ENCODE data around the gene CATSPER1. TPM values are rescaled to one million over a fixed set of nuclear protein-coding genes. Genes with fewer than 3 reads are reported as not detected.
"Not testable (repeated sequence)": the region's sequence is repeated elsewhere in the genome, so short reads cannot be mapped to it uniquely, and the experiment has no call there.

Gene CATSPER1
- total RNA-seq, 1 experiment from 2014 or later = 0.61 TPM

DNA sequence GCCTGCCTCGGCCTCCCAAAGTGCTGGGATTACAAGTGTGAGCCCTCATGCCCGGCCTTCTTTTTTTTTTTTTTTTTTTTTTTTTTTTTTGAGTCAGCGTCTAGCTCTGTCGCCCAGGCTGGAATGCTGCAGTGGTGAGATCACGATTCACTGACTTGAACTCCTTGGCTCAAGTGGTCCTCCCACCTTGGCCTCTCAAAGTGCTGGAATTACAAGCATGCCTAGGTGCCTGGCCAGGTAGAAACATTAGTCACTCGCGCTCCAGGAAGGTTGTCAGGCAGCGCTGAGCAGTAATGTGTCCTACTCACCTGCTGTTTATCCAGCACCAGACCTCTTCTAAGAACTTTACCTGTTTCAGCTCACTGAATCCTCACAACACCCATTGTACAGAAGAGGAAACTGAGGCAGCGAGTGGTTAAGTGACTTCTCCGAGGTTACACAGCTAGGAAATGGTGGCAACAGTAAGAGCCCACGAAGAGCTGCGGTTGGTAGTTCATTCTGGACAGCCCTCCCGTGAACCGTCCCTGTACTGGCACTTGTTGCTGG lies 15.0 kb downstream of the CATSPER1 start:
- DNase-seq (ENCODE audit: unreplicated experiment) = peak; percentile 86

GRCh38 chr11:66010036-66010435 lies 16.2 kb downstream of the CATSPER1 start:
- CTCF ChIA-PET = interaction anchor here (3.5 kb wide), 1 partner anchor 12 kb away, joined by 31 read pairs; no protein-coding TSS in a partner anchor
- intact Hi-C loops (cut with micrococcal nuclease); H3K4me3 Mint-ChIP-seq (ENCODE audit: unreplicated experiment); DNase-seq (ENCODE audit: unreplicated experiment); H3K27me3 Mint-ChIP-seq (ENCODE audit: insufficient read depth, unreplicated experiment); H3K9me3 Mint-ChIP-seq (ENCODE audit: unreplicated experiment); H3K27ac Mint-ChIP-seq (ENCODE audit: low read depth, unreplicated experiment); BruUV-seq (replicated peaks): not testable (repeated sequence)
- H3K36me3 Mint-ChIP-seq (ENCODE audit: insufficient read depth, unreplicated experiment) = peaks cover 11% of the 10 kb centered on the region
- POLR2A ChIA-PET = interaction anchor here (0.6 to 2.4 kb wide), 3 partner anchors 31 to 42 kb away, joined by 3 to 16 read pairs (median 3); partner anchors contain the start of gene SF3B2
- peaks cover 14% of the 10 kb centered on the region for H3K4me1 Mint-ChIP-seq (ENCODE audit: insufficient read depth, unreplicated experiment)

More for the DNA sequence above, 15.0 kb downstream of the CATSPER1 start:
- intact Hi-C loops (cut with micrococcal nuclease) = no loop called here
- no peak overlapping the region for H3K4me3 Mint-ChIP-seq (ENCODE audit: unreplicated experiment)
- H3K27me3 Mint-ChIP-seq (ENCODE audit: insufficient read depth, unreplicated experiment) = no peaks in the 10 kb centered on the region
- ChIA-PET POLR2A (interaction anchor here (0.6 to 2.9 kb wide), 4 partner anchors 9 to 211 kb away, joined by 3 to 10 read pairs (median 4); partner anchors contain the start of genes BANF1 and EIF1AD), CTCF (interaction anchor here (0.7 to 1.6 kb wide), 7 partner anchors 9 to 189 kb away, joined by 3 to 12 read pairs (median 4); no protein-coding TSS in a partner anchor)
- peaks cover 20% of the 10 kb centered on the region for H3K4me1 Mint-ChIP-seq (ENCODE audit: insufficient read depth, unreplicated experiment)
- H3K27ac Mint-ChIP-seq (ENCODE audit: low read depth, unreplicated experiment) = peak overlapping the region; percentile 9
- no TSS peak for BruUV-seq (replicated peaks)
- H3K36me3 Mint-ChIP-seq (ENCODE audit: insufficient read depth, unreplicated experiment) = no peaks in the 10 kb centered on the region
- TF ChIP-seq CTCF (IDR thresholded peaks at IDR 0.05; ENCODE audit: unreplicated experiment) = no peak
- H3K9me3 Mint-ChIP-seq (ENCODE audit: unreplicated experiment) = no peaks in the 10 kb centered on the region

- Mint-ChIP-seq H3K4me3 (ENCODE audit: unreplicated experiment) (peak overlapping the region; percentile 35), H3K9me3 (ENCODE audit: unreplicated experiment) (no peaks in the 10 kb centered on the region), H3K27ac (ENCODE audit: low read depth, unreplicated experiment) (no peak overlapping the region), H3K36me3 (ENCODE audit: insufficient read depth, unreplicated experiment) (peaks cover 25% of the 10 kb centered on the region), H3K4me1 (ENCODE audit: insufficient read depth, unreplicated experiment) (peaks cover 8% of the 10 kb centered on the region), H3K27me3 (ENCODE audit: insufficient read depth, unreplicated experiment) (no peaks in the 10 kb centered on the region)
- intact Hi-C loops (cut with micrococcal nuclease) = loop anchor here (10.0 kb wide), 1 partner anchor 46 kb away; the partner anchor contains the start of gene SF3B2
- peak; percentile 49 for DNase-seq (ENCODE audit: unreplicated experiment)
- CTCF ChIA-PET = interaction anchor here (0.6 to 3.5 kb wide), 8 partner anchors 14 to 696 kb away, joined by 3 to 31 read pairs (median 4); no protein-coding TSS in a partner anchor
- no TSS peak for BruUV-seq (replicated peaks)
- POLR2A ChIA-PET = interaction anchor here (0.6 to 2.4 kb wide), 8 partner anchors 8 to 413 kb away, joined by 3 to 16 read pairs (median 4); partner anchors contain the start of genes CCDC85B and SF3B2
- TF ChIP-seq CTCF (IDR thresholded peaks at IDR 0.05; ENCODE audit: unreplicated experiment) = no peak
These were observed 17.7 kb downstream of the CATSPER1 start for GRCh38 chr11:66008468-66009101.

DNA sequence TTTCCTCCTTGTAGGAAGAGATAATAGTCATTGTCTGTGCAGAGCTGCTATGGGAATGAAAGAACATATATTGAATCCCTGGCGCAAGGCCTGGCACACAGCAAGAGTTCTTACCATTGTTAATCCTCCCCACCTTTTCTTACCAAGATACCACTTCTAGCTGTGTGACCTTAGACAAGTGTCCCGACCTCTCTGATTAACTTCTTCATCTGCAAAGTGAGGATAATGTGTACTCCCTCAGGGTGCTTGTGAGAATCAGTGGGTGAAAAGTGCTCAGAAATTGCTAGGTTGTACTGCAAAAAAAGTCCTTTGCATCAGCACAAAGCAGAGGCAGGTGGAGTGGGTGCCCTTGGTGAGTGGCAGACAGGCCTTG lies 18.2 kb downstream of the CATSPER1 start:
- Mint-ChIP-seq H3K9me3 (ENCODE audit: unreplicated experiment) (no peaks in the 10 kb centered on the region), H3K4me3 (ENCODE audit: unreplicated experiment) (no peak overlapping the region), H3K36me3 (ENCODE audit: insufficient read depth, unreplicated experiment) (peaks cover 30% of the 10 kb centered on the region), H3K27me3 (ENCODE audit: insufficient read depth, unreplicated experiment) (no peaks in the 10 kb centered on the region), H3K27ac (ENCODE audit: low read depth, unreplicated experiment) (no peak overlapping the region), H3K4me1 (ENCODE audit: insufficient read depth, unreplicated experiment) (peaks cover 8% of the 10 kb centered on the region)
- POLR2A ChIA-PET = interaction anchor here (0.6 to 2.4 kb wide), 6 partner anchors 14 to 212 kb away, joined by 3 to 16 read pairs (median 4); partner anchors contain the start of genes CCDC85B and SF3B2
- BruUV-seq (replicated peaks) = no TSS peak
- TF ChIP-seq CTCF (IDR thresholded peaks at IDR 0.05; ENCODE audit: unreplicated experiment) = no peak
- CTCF ChIA-PET = interaction anchor here (0.6 to 3.5 kb wide), 8 partner anchors 14 to 366 kb away, joined by 3 to 31 read pairs (median 6); no protein-coding TSS in a partner anchor
- intact Hi-C loops (cut with micrococcal nuclease) = loop anchor here (10.0 kb wide), 1 partner anchor 47 kb away; the partner anchor contains the start of gene SF3B2
- no peak for DNase-seq (ENCODE audit: unreplicated experiment)
